ENCODE data around the gene NUDC. TPM values are rescaled to one million over a fixed set of nuclear protein-coding genes. Genes with fewer than 3 reads are reported as not detected.
A peak's percentile ranks its signal among the peaks of the same experiment; 100 is the strongest.

NUDC gene
- total and polyA plus RNA-seq, 9 of the 15 experiments (the other 6 are each of a cell fraction or from before 2014, with no cell fraction given): 9.8 to 234 (median 149) TPM

DNA sequence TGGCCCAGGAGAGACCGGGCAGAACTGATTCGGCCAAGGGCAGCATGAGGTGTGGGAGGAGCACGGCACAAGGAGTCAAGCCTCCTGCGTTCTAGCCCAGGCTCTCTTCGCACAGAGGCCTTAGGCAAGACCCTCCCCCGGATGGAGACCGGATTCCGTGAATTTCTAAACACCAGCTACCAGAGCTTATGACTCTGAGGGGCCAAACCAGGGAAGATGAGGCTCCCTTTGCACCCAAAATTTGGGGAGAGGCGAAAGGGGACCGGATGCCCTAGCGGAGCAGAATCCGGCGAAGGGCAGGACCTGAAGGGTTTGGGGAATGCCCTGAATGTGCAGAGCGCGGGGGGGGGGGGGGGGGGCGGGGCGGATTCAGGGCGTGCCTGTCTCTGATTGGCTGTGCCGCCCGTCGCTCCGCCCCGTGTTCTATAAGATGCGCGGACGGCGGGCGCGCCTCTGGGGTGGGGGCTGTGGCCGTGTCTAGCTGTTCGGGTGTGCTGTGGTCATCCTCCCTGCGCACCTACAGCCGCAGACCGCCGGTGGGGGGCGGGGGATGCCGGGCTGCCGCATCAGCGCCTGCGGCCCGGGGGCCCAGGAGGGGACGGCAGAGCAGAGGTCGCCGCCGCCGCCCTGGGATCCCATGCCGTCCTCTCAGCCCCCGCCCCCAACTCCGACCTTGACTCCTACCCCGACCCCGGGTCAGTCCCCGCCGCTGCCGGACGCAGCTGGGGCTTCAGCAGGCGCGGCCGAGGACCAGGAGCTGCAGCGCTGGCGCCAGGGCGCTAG is 71.9 kb downstream of the NUDC start, which contains the start of gene TRNP1 (continued):
- TF ChIP-seq, protein P1, sequence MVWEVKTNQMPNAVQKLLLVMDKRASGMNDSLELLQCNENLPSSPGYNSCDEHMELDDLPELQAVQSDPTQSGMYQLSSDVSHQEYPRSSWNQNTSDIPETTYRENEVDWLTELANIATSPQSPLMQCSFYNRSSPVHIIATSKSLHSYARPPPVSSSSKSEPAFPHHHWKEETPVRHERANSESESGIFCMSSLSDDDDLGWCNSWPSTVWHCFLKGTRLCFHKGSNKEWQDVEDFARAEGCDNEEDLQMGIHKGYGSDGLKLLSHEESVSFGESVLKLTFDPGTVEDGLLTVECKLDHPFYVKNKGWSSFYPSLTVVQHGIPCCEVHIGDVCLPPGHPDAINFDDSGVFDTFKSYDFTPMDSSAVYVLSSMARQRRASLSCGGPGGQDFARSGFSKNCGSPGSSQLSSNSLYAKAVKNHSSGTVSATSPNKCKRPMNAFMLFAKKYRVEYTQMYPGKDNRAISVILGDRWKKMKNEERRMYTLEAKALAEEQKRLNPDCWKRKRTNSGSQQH (CRISPR knock-in tag; IDR thresholded peaks at IDR 0.05): no peak
- TF ChIP-seq PHF8 (IDR thresholded peaks at IDR 0.05; ENCODE audit: borderline replicate concordance, low read length): peak; percentile 22; the same call in 1 of the 2 replicates
- TF ChIP-seq HDGF (IDR thresholded peaks at IDR 0.05): no peak
- no peak for TF ChIP-seq TAF9B (IDR thresholded peaks at IDR 0.05; ENCODE audit: partially characterized antibody)
- no peak for TF ChIP-seq ZNF41 (CRISPR knock-in tag; conservative IDR thresholded peaks at IDR 0.05)
- no peak for TF ChIP-seq ZFP1 (CRISPR knock-in tag; IDR thresholded peaks at IDR 0.05)
- TF ChIP-seq, protein P2, sequence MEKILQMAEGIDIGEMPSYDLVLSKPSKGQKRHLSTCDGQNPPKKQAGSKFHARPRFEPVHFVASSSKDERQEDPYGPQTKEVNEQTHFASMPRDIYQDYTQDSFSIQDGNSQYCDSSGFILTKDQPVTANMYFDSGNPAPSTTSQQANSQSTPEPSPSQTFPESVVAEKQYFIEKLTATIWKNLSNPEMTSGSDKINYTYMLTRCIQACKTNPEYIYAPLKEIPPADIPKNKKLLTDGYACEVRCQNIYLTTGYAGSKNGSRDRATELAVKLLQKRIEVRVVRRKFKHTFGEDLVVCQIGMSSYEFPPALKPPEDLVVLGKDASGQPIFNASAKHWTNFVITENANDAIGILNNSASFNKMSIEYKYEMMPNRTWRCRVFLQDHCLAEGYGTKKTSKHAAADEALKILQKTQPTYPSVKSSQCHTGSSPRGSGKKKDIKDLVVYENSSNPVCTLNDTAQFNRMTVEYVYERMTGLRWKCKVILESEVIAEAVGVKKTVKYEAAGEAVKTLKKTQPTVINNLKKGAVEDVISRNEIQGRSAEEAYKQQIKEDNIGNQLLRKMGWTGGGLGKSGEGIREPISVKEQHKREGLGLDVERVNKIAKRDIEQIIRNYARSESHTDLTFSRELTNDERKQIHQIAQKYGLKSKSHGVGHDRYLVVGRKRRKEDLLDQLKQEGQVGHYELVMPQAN (IDR thresholded peaks at IDR 0.05; ENCODE audit: borderline replicate concordance): no peak
- no peak; the same call in 1 of the 2 replicates for TF ChIP-seq CXXC5 (CRISPR knock-in tag; IDR thresholded peaks at IDR 0.05)
- TF ChIP-seq ETS2 (tag; IDR thresholded peaks at IDR 0.05; ENCODE audit: borderline replicate concordance, poor library complexity, severe bottlenecking): no peak
- TF ChIP-seq, protein P3, sequence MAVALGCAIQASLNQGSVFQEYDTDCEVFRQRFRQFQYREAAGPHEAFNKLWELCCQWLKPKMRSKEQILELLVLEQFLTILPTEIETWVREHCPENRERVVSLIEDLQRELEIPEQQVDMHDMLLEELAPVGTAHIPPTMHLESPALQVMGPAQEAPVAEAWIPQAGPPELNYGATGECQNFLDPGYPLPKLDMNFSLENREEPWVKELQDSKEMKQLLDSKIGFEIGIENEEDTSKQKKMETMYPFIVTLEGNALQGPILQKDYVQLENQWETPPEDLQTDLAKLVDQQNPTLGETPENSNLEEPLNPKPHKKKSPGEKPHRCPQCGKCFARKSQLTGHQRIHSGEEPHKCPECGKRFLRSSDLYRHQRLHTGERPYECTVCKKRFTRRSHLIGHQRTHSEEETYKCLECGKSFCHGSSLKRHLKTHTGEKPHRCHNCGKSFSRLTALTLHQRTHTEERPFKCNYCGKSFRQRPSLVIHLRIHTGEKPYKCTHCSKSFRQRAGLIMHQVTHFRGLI (CRISPR knock-in tag; IDR thresholded peaks at IDR 0.05): no peak
- TF ChIP-seq ATF1 (CRISPR knock-in tag; IDR thresholded peaks at IDR 0.05): no peak
- no peak for TF ChIP-seq ATF1 (tag; IDR thresholded peaks at IDR 0.05)
- no peak for TF ChIP-seq EZH2 (IDR thresholded peaks at IDR 0.05; ENCODE audit: borderline replicate concordance, low read depth, low read length)
- no peak for TF ChIP-seq TCF7 (IDR thresholded peaks at IDR 0.05; ENCODE audit: borderline replicate concordance)
- peak; percentile 66 for TF ChIP-seq HNRNPK (IDR thresholded peaks at IDR 0.05; ENCODE audit: low read depth, low read length, poor library complexity, severe bottlenecking)
- no peak for TF ChIP-seq KLF1 (tag; IDR thresholded peaks at IDR 0.05)
- TF ChIP-seq, protein P4, sequence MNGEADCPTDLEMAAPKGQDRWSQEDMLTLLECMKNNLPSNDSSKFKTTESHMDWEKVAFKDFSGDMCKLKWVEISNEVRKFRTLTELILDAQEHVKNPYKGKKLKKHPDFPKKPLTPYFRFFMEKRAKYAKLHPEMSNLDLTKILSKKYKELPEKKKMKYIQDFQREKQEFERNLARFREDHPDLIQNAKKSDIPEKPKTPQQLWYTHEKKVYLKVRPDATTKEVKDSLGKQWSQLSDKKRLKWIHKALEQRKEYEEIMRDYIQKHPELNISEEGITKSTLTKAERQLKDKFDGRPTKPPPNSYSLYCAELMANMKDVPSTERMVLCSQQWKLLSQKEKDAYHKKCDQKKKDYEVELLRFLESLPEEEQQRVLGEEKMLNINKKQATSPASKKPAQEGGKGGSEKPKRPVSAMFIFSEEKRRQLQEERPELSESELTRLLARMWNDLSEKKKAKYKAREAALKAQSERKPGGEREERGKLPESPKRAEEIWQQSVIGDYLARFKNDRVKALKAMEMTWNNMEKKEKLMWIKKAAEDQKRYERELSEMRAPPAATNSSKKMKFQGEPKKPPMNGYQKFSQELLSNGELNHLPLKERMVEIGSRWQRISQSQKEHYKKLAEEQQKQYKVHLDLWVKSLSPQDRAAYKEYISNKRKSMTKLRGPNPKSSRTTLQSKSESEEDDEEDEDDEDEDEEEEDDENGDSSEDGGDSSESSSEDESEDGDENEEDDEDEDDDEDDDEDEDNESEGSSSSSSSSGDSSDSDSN (IDR thresholded peaks at IDR 0.05; ENCODE audit: borderline replicate concordance in 1 of 2, low read depth in 2 of 2, low read length in 2 of 2): peak in 1 of 2 experiments; percentile 68; a peak in 1 of 4 replicates
- no peak for TF ChIP-seq HNRNPLL (IDR thresholded peaks at IDR 0.05; ENCODE audit: low read depth, low read length, poor library complexity, severe bottlenecking)
